LNCaP clone FGC (cell line): ENCODE results near the gene CMSS1.

Experiments used
- DNase-seq: peaks from one replicate; pipeline ENCODE4 v3.0.0-alpha.2; 2011; ENCODE audit warnings: low read depth
- H3K4me3 ChIP-seq: 2 replicates; pipeline ENCODE4 v1.5.1; 2011; ENCODE audit warnings: mild to moderate bottlenecking, low read depth, low read length, control low read depth
- TF ChIP-seq, protein P1 (sequence below): IDR thresholded peaks from 2 replicates; pipeline ENCODE4 v1.5.1; 2012; ENCODE audit warnings: mild to moderate bottlenecking; ENCODE audit not compliant: control insufficient read depth, insufficient read depth; ENCODE audit errors: extremely low read depth

Gene CMSS1

DNA sequence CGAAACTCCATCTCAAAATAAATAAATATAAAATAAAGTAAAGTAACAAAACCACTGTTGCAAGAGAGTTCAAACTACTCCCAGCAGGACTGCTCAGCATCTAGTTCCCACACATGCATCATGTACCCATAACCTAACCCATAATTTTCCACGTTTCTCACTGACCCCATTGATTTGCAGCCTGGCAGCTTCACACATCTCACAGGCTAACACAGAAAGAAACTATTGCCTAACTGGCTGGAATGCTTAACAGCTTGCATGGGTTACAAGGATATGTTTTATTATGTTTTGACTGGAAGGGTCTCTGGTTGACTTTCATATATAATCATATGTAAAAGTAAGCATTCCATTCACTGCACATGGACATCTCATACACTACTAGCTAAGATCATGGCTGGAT lies 387.5 kb downstream of the CMSS1 start:
- TF ChIP-seq, protein P1, sequence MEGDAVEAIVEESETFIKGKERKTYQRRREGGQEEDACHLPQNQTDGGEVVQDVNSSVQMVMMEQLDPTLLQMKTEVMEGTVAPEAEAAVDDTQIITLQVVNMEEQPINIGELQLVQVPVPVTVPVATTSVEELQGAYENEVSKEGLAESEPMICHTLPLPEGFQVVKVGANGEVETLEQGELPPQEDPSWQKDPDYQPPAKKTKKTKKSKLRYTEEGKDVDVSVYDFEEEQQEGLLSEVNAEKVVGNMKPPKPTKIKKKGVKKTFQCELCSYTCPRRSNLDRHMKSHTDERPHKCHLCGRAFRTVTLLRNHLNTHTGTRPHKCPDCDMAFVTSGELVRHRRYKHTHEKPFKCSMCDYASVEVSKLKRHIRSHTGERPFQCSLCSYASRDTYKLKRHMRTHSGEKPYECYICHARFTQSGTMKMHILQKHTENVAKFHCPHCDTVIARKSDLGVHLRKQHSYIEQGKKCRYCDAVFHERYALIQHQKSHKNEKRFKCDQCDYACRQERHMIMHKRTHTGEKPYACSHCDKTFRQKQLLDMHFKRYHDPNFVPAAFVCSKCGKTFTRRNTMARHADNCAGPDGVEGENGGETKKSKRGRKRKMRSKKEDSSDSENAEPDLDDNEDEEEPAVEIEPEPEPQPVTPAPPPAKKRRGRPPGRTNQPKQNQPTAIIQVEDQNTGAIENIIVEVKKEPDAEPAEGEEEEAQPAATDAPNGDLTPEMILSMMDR: no peak
- no peak overlapping the region for H3K4me3 ChIP-seq
- DNase-seq: no peak

DNA sequence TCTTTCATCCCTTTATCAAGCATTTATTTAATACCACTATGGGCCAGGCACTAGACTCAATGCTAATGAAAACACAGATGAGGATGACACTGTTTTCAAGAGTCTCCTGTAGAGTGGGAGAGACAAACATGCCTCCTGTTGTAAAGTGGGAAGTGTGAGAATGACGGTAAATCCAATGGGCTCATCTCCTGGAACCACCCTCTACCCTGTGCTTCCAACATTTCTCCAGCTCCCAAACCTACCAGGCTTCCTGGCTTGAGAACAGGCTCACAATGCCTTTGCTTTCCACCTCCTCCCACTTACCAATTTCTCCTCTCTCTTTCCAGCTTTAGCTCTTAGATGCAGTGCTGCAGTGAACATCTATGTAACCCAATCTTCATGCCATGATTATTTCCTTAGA lies 389.0 kb downstream of the CMSS1 start:
- TF ChIP-seq, protein P1: no peak
- no peak for DNase-seq
- no peak overlapping the region for H3K4me3 ChIP-seq

DNA sequence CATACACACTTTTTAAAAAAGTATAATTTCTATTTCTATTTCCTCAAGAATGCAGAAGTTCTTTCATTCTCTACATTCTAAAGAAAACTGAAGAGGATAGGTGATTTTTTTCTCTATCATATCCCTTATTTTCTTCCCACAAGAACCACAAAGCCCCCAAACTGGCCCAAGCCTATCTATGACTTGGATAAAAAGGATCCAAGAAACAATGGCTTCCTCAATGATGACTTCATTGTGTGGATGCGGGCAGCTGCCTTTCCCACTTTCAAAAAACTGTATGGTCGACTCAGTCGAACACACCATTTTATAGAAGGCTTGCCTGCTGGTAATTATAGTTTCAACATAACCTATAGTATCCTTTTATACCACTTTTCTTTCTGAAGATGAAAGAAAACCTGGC lies 390.2 kb downstream of the CMSS1 start:
- H3K4me3 ChIP-seq: no peak overlapping the region
- TF ChIP-seq, protein P1: no peak
- DNase-seq: no peak

DNA sequence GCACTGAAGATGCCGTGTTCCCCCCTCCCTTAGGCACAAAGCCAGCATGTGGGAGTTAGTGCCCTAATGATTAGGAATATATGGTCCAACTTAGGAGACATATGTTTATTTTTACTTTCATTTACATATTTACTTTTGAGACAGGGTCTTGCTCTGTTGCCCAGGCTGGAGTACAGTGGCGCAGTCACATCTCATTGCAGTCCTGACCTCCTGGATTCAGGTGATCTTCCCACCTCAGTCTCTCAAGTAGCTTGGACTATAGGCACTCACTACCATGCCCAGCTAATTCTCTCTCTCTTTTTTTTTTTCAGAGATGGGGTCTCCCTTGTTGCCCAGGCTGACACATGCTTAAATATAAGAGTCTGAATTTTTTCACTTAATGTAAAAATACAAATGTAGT lies 391.5 kb downstream of the CMSS1 start:
- TF ChIP-seq, protein P1: no peak
- H3K4me3 ChIP-seq: no peak overlapping the region
- no peak for DNase-seq

DNA sequence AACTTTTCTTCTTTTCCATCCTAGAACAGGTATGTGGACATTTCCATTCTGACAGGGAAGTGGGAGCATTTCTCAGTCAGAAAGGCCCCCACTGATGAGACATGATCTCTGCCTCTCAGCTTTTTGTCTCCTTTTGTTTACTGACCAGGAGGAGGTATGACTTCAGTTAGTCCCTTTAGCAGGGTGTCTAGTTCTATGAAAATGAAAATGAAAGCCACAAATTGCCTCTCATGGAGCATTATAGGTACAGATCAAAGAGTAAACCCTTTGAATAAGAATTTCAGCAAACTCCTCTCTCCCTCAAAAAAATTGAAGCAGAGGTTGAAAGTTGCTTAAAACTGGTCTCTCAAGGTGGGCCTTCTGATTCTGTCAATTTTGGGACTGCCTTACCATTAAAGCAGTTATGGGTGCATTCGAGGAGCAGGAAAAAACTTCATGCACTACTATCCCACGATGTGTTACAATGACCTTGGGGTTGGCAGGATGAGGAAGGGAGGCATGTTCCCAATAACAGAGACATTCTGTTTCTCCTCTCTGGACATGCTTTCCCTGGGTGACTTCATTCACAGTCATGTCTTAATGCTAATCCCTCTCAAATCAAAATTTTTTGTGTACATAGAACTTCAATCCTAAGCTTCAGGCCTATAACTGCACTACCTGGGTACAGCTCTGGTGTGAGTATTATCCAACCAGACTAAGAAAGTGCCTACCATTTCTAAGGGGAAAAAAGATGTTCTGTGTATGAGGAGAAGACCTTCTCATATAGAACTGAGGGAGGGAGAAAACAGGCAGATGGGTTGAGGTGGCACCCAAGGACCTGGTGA lies 392.5 kb downstream of the CMSS1 start:
- H3K4me3 ChIP-seq: no peak overlapping the region
- DNase-seq: no peak
- TF ChIP-seq, protein P1: no peak

DNA sequence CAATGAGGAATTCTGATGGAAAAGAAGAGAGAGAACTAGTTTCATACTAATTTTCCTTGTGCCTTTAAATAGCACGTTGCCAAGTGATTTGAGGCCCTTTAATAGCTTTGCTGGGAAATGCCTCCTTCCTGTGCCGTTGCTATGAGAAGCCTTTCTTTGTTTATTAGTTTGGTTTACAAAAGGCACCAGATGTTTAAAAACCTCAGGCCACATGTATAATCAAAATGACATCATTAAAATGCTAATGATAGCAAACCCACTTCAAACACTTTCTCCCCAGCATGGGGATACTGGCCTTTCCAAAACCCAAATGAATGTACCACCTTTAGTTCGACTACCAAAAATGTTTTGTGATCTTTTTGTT lies 393.1 kb downstream of the CMSS1 start:
- TF ChIP-seq, protein P1: no peak
- H3K4me3 ChIP-seq: no peak overlapping the region
- DNase-seq: no peak
